OCI-LY1 (cell line): Measurements from ENCODE around the gene TAF11L14.
"Not testable (repeated sequence)": the region's sequence is repeated elsewhere in the genome, so short reads cannot be mapped to it uniquely, and the experiment has no call there.

ENCODE experiments used
- H2AFZ ChIP-seq: fragments of 200-600 bp; sonication (generic), shearing (Covaris generic); 2 replicates; pipeline ENCODE4 v1.6.0; 2014; ENCODE audit warnings: antibody characterized with exemption, mild to moderate bottlenecking, low read length
- H3F3A ChIP-seq: fragments of 200-600 bp; sonication (generic), shearing (Covaris generic); 2 replicates; pipeline ENCODE4 v1.6.0; 2014; ENCODE audit warnings: mild to moderate bottlenecking, antibody characterized with exemption, low read length, moderate library complexity; ENCODE audit not compliant: insufficient read depth
- H3K27ac ChIP-seq: fragments of 200-600 bp; sonication (generic); 2 replicates; pipeline ENCODE4 v1.5.1; 2014; ENCODE audit warnings: low read length, mixed run types, mild to moderate bottlenecking, low read depth; ENCODE audit not compliant: poor library complexity, severe bottlenecking
- H3K27me3 ChIP-seq: fragments of 200-600 bp; sonication (generic); 2 replicates; pipeline ENCODE4 v1.6.0; 2014; ENCODE audit warnings: antibody characterized with exemption, mild to moderate bottlenecking, low read length, moderate library complexity; ENCODE audit not compliant: insufficient read depth
- H3K36me3 ChIP-seq: fragments of 200-600 bp; sonication (generic); 2 replicates; pipeline ENCODE4 v1.6.1; 2014; ENCODE audit warnings: mild to moderate bottlenecking, antibody characterized with exemption, low read length, moderate library complexity, mixed read lengths; ENCODE audit not compliant: insufficient read depth
- H3K4me1 ChIP-seq: fragments of 200-600 bp; sonication (generic); 2 replicates; pipeline ENCODE4 v1.5.1; 2014; ENCODE audit warnings: mild to moderate bottlenecking, low read length, moderate library complexity; ENCODE audit not compliant: insufficient read depth, severe bottlenecking
- H3K4me2 ChIP-seq: fragments of 200-600 bp; sonication (generic), shearing (Covaris generic); 2 replicates; pipeline ENCODE4 v1.6.1; 2014; ENCODE audit warnings: low read length
- H3K4me3 ChIP-seq: fragments of 200-600 bp; sonication (generic); 2 replicates; pipeline ENCODE4 v1.5.1; 2014; ENCODE audit warnings: low read length, low read depth, mild to moderate bottlenecking, mixed read lengths; ENCODE audit not compliant: poor library complexity, severe bottlenecking
- H3K79me2 ChIP-seq: fragments of 200-600 bp; shearing (Covaris generic); 2 replicates; pipeline ENCODE4 v1.6.1; 2016; ENCODE audit warnings: mixed run types, low read length, mixed read lengths; ENCODE audit not compliant: insufficient read depth
- H3K9ac ChIP-seq: fragments of 200-600 bp; sonication (generic), shearing (Covaris generic); 2 replicates; pipeline ENCODE4 v1.6.1; 2014; ENCODE audit warnings: mild to moderate bottlenecking, low read length, mixed read lengths
- H3K9me2 ChIP-seq: fragments of 200-600 bp; sonication (generic), shearing (Covaris generic); 2 replicates; pipeline ENCODE4 v1.6.1; 2014; ENCODE audit warnings: low read depth, mild to moderate bottlenecking, low read length, mixed read lengths
- H3K9me3 ChIP-seq: fragments of 200-600 bp; shearing (Covaris generic); 2 replicates; pipeline ENCODE4 v1.6.1; 2014; ENCODE audit warnings: low read length, mixed read lengths
- H4K20me1 ChIP-seq: fragments of 200-600 bp; sonication (generic), shearing (Covaris generic); 2 replicates; pipeline ENCODE4 v1.6.0; 2016; ENCODE audit warnings: mild to moderate bottlenecking, low read length; ENCODE audit not compliant: insufficient read depth
- CTCF ChIP-seq: fragments of 200-600 bp; sonication (generic), shearing (Covaris generic); IDR thresholded peaks from 2 replicates; pipeline ENCODE4 v1.5.1; 2017; ENCODE audit warnings: mild to moderate bottlenecking, antibody characterized with exemption, low read length, moderate library complexity, mixed read lengths
- EZH2 ChIP-seq: fragments of 200-600 bp; sonication (generic), shearing (Covaris generic); IDR thresholded peaks from 2 replicates; pipeline ENCODE4 v1.8.0; 2017; ENCODE audit warnings: borderline replicate concordance, mixed run types, mild to moderate bottlenecking, antibody characterized with exemption, low read length, moderate library complexity, mixed read lengths

The TAF11L14 gene

GRCh38 chr5:17655201-17655759, 21.0 kb downstream of the TAF11L14 start:
- not testable (repeated sequence) for H3F3A ChIP-seq, H3K9ac ChIP-seq, H3K27me3 ChIP-seq, H3K4me3 ChIP-seq, H3K27ac ChIP-seq, H3K79me2 ChIP-seq, H4K20me1 ChIP-seq, H3K4me1 ChIP-seq, H3K4me2 ChIP-seq, H3K9me3 ChIP-seq, H3K36me3 ChIP-seq, H3K9me2 ChIP-seq, H2AFZ ChIP-seq

- no peaks in the 10 kb centered on the region for H3K79me2 ChIP-seq
- no peak overlapping the region for H3K4me2 ChIP-seq
- no peak overlapping the region for H2AFZ ChIP-seq
- H4K20me1 ChIP-seq: no peaks in the 10 kb centered on the region
- no peaks in the 10 kb centered on the region for H3F3A ChIP-seq
- no peaks in the 10 kb centered on the region for H3K36me3 ChIP-seq
- TF ChIP-seq EZH2: no peak
- no peak for TF ChIP-seq CTCF
- no peaks in the 10 kb centered on the region for H3K9me3 ChIP-seq
- H3K27me3 ChIP-seq: no peaks in the 10 kb centered on the region
- H3K9me2 ChIP-seq: no peaks in the 10 kb centered on the region
- H3K4me3 ChIP-seq: no peak overlapping the region
- no peak overlapping the region for H3K9ac ChIP-seq
- no peaks in the 10 kb centered on the region for H3K4me1 ChIP-seq
- H3K27ac ChIP-seq: no peak overlapping the region
These were observed 21.7 kb downstream of the TAF11L14 start for GRCh38 chr5:17655921-17656320.

DNA sequence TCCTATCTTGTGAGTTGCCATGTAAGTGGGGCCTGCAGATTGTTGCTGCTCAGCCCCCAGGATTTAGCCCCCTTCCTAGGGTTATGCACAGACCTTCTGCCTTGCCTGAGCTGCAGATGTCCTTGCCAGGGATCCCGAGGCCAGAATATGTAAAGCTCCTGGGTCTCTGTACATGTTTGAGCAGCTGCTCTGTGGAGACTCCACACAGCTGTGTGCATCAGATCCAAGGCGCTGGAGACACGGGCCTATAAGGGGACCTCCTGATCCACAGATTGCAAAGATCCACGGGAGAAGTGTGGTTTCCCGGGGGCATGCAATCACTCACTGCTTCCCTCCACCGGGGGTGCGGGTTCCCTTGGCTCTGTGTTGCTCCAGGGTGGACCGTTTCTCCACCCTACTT, 28.9 kb downstream of the TAF11L14 start:
- no peak overlapping the region for H3K4me2 ChIP-seq

More for the DNA sequence above, 28.9 kb downstream of the TAF11L14 start:
- Histone ChIP-seq H3K4me1 (peaks cover 9% of the 10 kb centered on the region), H3K27me3 (no peaks in the 10 kb centered on the region), H3K9me2 (no peaks in the 10 kb centered on the region), H3K36me3 (no peaks in the 10 kb centered on the region), H3K4me3 (no peak overlapping the region), H3K9me3 (no peaks in the 10 kb centered on the region), H3F3A (no peaks in the 10 kb centered on the region), H3K9ac (no peak overlapping the region), H3K27ac (no peak overlapping the region), H4K20me1 (no peaks in the 10 kb centered on the region), H2AFZ (no peak overlapping the region), H3K79me2 (no peaks in the 10 kb centered on the region)
- TF ChIP-seq EZH2 (no peak), CTCF (no peak)
